ENCODE measurements around the gene SHISAL1.
"Not testable (repeated sequence)": the region's sequence is repeated elsewhere in the genome, so short reads cannot be mapped to it uniquely, and the experiment has no call there.

Gene SHISAL1

DNA sequence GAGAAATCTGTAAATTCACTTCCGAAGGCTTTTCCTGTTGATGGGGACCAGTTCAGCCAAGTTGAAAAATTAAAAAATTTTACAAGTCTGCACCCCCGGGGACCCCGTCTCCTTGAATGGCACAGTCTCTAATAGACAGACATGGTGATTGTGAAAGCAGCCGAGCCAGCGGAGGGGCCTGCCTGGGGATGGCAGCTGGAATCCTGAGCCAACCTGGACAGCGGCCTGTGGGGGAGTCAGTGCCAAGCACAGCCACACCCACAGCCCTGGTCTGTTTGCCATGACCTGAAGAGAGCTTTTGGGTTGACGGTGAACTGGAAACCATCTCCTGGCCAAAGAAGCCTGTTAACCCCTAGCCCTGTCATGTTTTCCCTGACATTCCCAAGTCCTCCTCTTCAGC lies 67.3 kb downstream of the SHISAL1 start:
- no peak overlapping the region for H3K9ac ChIP-seq (ENCODE audit: low read length)
- H3K36me3 ChIP-seq (ENCODE audit: control insufficient read depth, low read depth, low read length): no peaks in the 10 kb centered on the region
- H3K27me3 ChIP-seq (ENCODE audit: control insufficient read depth, insufficient read depth, low read length): no peaks in the 10 kb centered on the region
- H3K4me3 ChIP-seq (ENCODE audit: low read length): no peak overlapping the region
- no peaks in the 10 kb centered on the region for H3K4me1 ChIP-seq (ENCODE audit: control insufficient read depth, low read depth, low read length)
- no peak overlapping the region for H3K27ac ChIP-seq (ENCODE audit: low read length)
- no peaks in the 10 kb centered on the region for H3K9me3 ChIP-seq (ENCODE audit: control insufficient read depth, low read depth, low read length)

DNA sequence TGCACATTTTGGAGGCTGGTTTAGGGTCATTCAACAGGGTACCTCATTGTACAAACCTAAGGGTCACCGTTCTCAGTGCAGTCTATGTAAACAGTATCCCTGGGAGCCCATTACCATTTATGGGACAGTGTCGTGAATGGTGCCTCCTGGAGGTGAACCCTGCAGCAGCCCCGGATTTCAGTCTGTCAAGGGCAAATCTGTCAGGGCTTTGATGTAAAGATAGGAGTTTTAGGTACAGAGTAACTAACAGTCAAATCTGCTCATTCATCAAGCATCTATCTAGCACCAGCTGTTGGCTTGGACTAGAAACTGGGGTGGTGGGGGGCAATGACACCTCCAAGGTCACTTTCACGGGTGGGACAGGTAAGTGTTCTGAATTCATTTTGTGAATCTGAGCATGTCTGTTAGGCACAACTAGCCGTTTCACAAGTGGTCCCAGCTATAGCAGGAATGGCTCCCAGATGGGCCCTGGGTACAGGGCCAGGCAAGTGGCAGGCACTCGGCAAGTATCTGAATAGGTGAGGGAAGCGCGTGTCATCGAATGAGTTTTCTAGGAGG lies 68.4 kb downstream of the SHISAL1 start:
- no peak overlapping the region for H3K27ac ChIP-seq (ENCODE audit: low read length)

DNA sequence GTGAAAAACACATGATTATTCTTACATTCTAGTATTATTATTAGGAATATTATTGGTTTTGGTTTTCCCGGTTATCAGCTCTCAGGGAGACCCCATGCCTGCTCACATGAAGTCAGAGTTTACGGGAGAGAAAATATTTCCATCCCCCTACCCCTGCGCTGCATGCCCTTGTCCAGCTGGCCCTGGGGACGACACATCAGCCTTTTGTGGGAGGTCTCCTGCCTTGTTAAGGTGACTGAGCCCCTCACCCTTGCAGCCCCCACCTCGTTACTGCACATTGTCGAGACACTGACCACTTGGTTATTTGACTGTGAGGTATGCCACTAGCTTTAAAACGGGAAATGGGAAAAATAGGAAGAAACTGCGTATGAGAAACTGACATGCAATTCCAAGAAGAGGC lies 69.0 kb downstream of the SHISAL1 start:
- Histone ChIP-seq H3K4me3 (ENCODE audit: low read length) (no peak overlapping the region), H3K9ac (ENCODE audit: low read length) (no peak overlapping the region), H3K27me3 (ENCODE audit: control insufficient read depth, insufficient read depth, low read length) (no peaks in the 10 kb centered on the region), H3K36me3 (ENCODE audit: control insufficient read depth, low read depth, low read length) (no peaks in the 10 kb centered on the region), H3K4me1 (ENCODE audit: control insufficient read depth, low read depth, low read length) (no peaks in the 10 kb centered on the region), H3K27ac (ENCODE audit: low read length) (no peak overlapping the region), H3K9me3 (ENCODE audit: control insufficient read depth, low read depth, low read length) (no peaks in the 10 kb centered on the region)

More for the DNA sequence above, 68.4 kb downstream of the SHISAL1 start:
- Histone ChIP-seq H3K36me3 (ENCODE audit: control insufficient read depth, low read depth, low read length) (no peaks in the 10 kb centered on the region), H3K4me3 (ENCODE audit: low read length) (no peak overlapping the region), H3K27me3 (ENCODE audit: control insufficient read depth, insufficient read depth, low read length) (no peaks in the 10 kb centered on the region), H3K9ac (ENCODE audit: low read length) (no peak overlapping the region), H3K9me3 (ENCODE audit: control insufficient read depth, low read depth, low read length) (no peaks in the 10 kb centered on the region), H3K4me1 (ENCODE audit: control insufficient read depth, low read depth, low read length) (no peaks in the 10 kb centered on the region)

DNA sequence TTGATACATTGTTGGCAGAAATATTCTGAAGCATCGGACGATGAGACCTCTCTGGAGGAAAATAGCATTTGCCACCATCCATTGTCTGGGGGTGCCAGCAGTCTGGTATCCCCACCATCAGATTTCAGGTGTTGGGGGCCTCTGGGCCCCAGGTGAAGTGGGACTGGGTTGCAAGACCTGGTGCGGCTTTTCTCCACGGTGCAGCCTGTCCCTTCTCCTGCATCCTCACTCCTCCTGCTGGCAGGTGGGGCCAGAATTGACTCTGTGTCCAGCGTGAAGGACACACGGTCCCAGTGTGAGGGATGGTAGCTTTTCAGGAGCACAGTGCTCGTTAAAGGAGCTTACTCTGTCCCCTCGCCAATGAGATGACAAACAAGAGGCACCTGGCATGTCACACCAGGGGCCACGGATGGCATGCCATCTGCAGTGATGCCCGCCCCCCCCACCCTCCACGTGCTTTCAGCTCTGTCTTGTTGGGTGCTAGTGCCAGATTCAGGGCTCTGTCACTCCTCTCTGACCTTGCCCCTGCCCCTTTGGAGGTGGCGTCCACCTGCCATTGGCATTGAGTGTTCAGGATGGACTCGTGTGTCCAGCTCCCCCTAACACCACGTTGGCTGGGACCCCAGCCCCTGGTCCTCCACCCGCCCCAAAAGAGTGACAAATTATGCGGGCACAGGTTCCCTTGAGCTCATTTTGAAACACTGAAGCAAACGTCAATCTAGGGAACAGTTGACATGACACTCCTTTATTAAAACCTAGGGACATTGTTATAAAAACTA lies 69.6 kb downstream of the SHISAL1 start:
- no peaks in the 10 kb centered on the region for H3K9me3 ChIP-seq (ENCODE audit: control insufficient read depth, low read depth, low read length)
- no peak overlapping the region for H3K9ac ChIP-seq (ENCODE audit: low read length)
- no peak overlapping the region for H3K4me3 ChIP-seq (ENCODE audit: low read length)
- no peaks in the 10 kb centered on the region for H3K36me3 ChIP-seq (ENCODE audit: control insufficient read depth, low read depth, low read length)
- H3K27ac ChIP-seq (ENCODE audit: low read length): no peak overlapping the region
- no peaks in the 10 kb centered on the region for H3K27me3 ChIP-seq (ENCODE audit: control insufficient read depth, insufficient read depth, low read length)
- H3K4me1 ChIP-seq (ENCODE audit: control insufficient read depth, low read depth, low read length): no peaks in the 10 kb centered on the region

DNA sequence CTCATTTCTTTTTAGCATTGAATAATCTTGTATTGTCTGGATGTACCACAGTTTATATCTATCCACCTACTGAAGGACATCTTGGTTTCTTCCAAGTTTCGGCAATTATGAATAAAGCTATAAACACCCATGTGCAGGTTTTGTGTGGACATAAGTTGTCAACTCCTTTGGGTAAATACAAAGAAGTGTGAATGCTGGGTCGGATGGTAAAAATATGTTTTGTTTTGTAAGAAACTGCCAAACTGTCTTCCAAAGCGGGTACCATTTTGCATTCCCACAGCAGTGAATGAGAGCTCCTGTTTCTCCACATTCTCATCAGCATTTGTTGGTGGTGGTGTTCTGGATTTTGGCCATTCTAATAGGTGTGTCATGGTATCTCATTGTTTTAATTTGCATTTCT lies 71.6 kb downstream of the SHISAL1 start:
- H3K4me3 ChIP-seq (ENCODE audit: low read length); H3K27ac ChIP-seq (ENCODE audit: low read length); H3K9me3 ChIP-seq (ENCODE audit: control insufficient read depth, low read depth, low read length); H3K4me1 ChIP-seq (ENCODE audit: control insufficient read depth, low read depth, low read length); H3K27me3 ChIP-seq (ENCODE audit: control insufficient read depth, insufficient read depth, low read length); H3K36me3 ChIP-seq (ENCODE audit: control insufficient read depth, low read depth, low read length); H3K9ac ChIP-seq (ENCODE audit: low read length): not testable (repeated sequence)

GRCh38 chr22:44237290-44237689 lies 75.5 kb downstream of the SHISAL1 start:
- H3K27me3 ChIP-seq (ENCODE audit: control insufficient read depth, insufficient read depth, low read length): no peaks in the 10 kb centered on the region
- H3K36me3 ChIP-seq (ENCODE audit: control insufficient read depth, low read depth, low read length): no peaks in the 10 kb centered on the region
- H3K9ac ChIP-seq (ENCODE audit: low read length): no peak overlapping the region
- H3K4me3 ChIP-seq (ENCODE audit: low read length): no peak overlapping the region
- no peaks in the 10 kb centered on the region for H3K9me3 ChIP-seq (ENCODE audit: control insufficient read depth, low read depth, low read length)
- no peaks in the 10 kb centered on the region for H3K4me1 ChIP-seq (ENCODE audit: control insufficient read depth, low read depth, low read length)
- H3K27ac ChIP-seq (ENCODE audit: low read length): no peak overlapping the region

- not testable (repeated sequence) for H3K9me3 ChIP-seq (ENCODE audit: control insufficient read depth, low read depth, low read length); H3K4me3 ChIP-seq (ENCODE audit: low read length); H3K27me3 ChIP-seq (ENCODE audit: control insufficient read depth, insufficient read depth, low read length); H3K27ac ChIP-seq (ENCODE audit: low read length); H3K9ac ChIP-seq (ENCODE audit: low read length); H3K36me3 ChIP-seq (ENCODE audit: control insufficient read depth, low read depth, low read length); H3K4me1 ChIP-seq (ENCODE audit: control insufficient read depth, low read depth, low read length)
Observed at GRCh38 chr22:44234372-44234771, 78.4 kb downstream of the SHISAL1 start.

GRCh38 chr22:44231233-44231632 lies 81.5 kb downstream of the SHISAL1 start:
- no peaks in the 10 kb centered on the region for H3K27me3 ChIP-seq (ENCODE audit: control insufficient read depth, insufficient read depth, low read length)
- no peaks in the 10 kb centered on the region for H3K4me1 ChIP-seq (ENCODE audit: control insufficient read depth, low read depth, low read length)
- H3K27ac ChIP-seq (ENCODE audit: low read length): no peak overlapping the region
- no peak overlapping the region for H3K9ac ChIP-seq (ENCODE audit: low read length)
- no peaks in the 10 kb centered on the region for H3K9me3 ChIP-seq (ENCODE audit: control insufficient read depth, low read depth, low read length)
- no peaks in the 10 kb centered on the region for H3K36me3 ChIP-seq (ENCODE audit: control insufficient read depth, low read depth, low read length)
- no peak overlapping the region for H3K4me3 ChIP-seq (ENCODE audit: low read length)

DNA sequence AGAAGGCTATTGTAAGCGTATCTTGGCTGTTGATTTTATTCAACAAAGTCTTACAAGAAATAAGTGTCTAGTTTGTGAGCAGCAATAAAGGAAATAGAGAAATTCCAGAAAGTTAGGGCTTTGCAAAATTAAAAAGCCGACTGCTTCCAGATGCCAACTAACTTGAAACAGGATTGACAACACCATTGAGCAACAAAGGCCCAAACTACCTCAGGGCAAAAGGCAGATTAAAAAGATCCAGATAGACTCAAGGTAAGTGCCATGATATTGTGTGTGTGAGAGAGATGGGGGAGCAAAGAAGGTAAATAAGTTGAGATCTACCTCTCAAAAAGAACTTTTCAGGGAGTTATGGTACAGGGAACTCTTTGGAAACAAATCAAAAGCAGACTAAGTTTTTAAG lies 82.9 kb downstream of the SHISAL1 start:
- H3K36me3 ChIP-seq (ENCODE audit: control insufficient read depth, low read depth, low read length): no peaks in the 10 kb centered on the region
- no peaks in the 10 kb centered on the region for H3K4me1 ChIP-seq (ENCODE audit: control insufficient read depth, low read depth, low read length)

DNA sequence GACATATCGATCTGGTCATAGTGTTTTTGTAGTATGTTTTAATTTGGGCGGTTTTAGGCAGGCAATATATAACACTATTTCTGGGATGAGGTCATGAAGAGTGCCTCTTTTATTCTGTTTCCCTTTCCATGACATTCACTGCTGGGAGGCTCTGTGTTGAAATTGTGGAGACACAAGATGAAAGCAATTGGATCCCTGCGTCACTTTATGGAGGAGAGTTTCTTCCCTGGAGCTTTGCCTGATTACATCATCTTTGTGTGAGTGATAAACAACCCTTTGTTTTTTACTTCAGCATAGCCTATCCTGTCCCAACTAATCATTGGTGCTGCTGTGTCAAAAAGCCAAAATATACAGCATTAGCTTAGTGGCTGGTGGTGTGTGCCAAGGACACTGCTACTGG lies 83.4 kb downstream of the SHISAL1 start:
- Histone ChIP-seq H3K36me3 (ENCODE audit: control insufficient read depth, low read depth, low read length) (no peaks in the 10 kb centered on the region), H3K4me3 (ENCODE audit: low read length) (no peak overlapping the region), H3K27ac (ENCODE audit: low read length) (no peak overlapping the region), H3K27me3 (ENCODE audit: control insufficient read depth, insufficient read depth, low read length) (no peaks in the 10 kb centered on the region), H3K9me3 (ENCODE audit: control insufficient read depth, low read depth, low read length) (no peaks in the 10 kb centered on the region), H3K9ac (ENCODE audit: low read length) (no peak overlapping the region), H3K4me1 (ENCODE audit: control insufficient read depth, low read depth, low read length) (no peaks in the 10 kb centered on the region)

More for the DNA sequence above, 82.9 kb downstream of the SHISAL1 start:
- no peaks in the 10 kb centered on the region for H3K9me3 ChIP-seq (ENCODE audit: control insufficient read depth, low read depth, low read length)
- H3K9ac ChIP-seq (ENCODE audit: low read length): no peak overlapping the region
- no peak overlapping the region for H3K27ac ChIP-seq (ENCODE audit: low read length)
- no peak overlapping the region for H3K4me3 ChIP-seq (ENCODE audit: low read length)
- H3K27me3 ChIP-seq (ENCODE audit: control insufficient read depth, insufficient read depth, low read length): no peaks in the 10 kb centered on the region

- H3K27me3 ChIP-seq (ENCODE audit: control insufficient read depth, insufficient read depth, low read length): no peaks in the 10 kb centered on the region
- H3K9ac ChIP-seq (ENCODE audit: low read length): no peak overlapping the region
- H3K4me1 ChIP-seq (ENCODE audit: control insufficient read depth, low read depth, low read length): no peaks in the 10 kb centered on the region
- no peak overlapping the region for H3K27ac ChIP-seq (ENCODE audit: low read length)
- no peaks in the 10 kb centered on the region for H3K36me3 ChIP-seq (ENCODE audit: control insufficient read depth, low read depth, low read length)
- H3K4me3 ChIP-seq (ENCODE audit: low read length): no peak overlapping the region
- H3K9me3 ChIP-seq (ENCODE audit: control insufficient read depth, low read depth, low read length): no peaks in the 10 kb centered on the region
Observed at GRCh38 chr22:44225812-44226211, 86.9 kb downstream of the SHISAL1 start.

GRCh38 chr22:44225091-44225689 lies 87.6 kb downstream of the SHISAL1 start:
- Histone ChIP-seq H3K9ac (ENCODE audit: low read length) (no peak overlapping the region), H3K27me3 (ENCODE audit: control insufficient read depth, insufficient read depth, low read length) (no peaks in the 10 kb centered on the region), H3K27ac (ENCODE audit: low read length) (no peak overlapping the region), H3K4me1 (ENCODE audit: control insufficient read depth, low read depth, low read length) (no peaks in the 10 kb centered on the region), H3K4me3 (ENCODE audit: low read length) (no peak overlapping the region), H3K9me3 (ENCODE audit: control insufficient read depth, low read depth, low read length) (no peaks in the 10 kb centered on the region), H3K36me3 (ENCODE audit: control insufficient read depth, low read depth, low read length) (no peaks in the 10 kb centered on the region)

All from iPS-18a (cell line).